CD8-positive, alpha-beta memory T cell (primary cell): ENCODE measurements around the gene AIG1. TPM values are rescaled to one million over a fixed set of nuclear protein-coding genes. Genes with fewer than 3 reads are reported as not detected.
"Not testable (repeated sequence)": the region's sequence is repeated elsewhere in the genome, so short reads cannot be mapped to it uniquely, and the experiment has no call there.

ENCODE experiments used
- CTCF ChIA-PET: fragments of 350-600 bp; sonication (Branson Sonifier 250); formaldehyde crosslinking; loops from one replicate; lab custom pipeline; 2021; ENCODE audit warnings: antibody characterized with exemption; lab: Charles Lee
- POLR2A ChIA-PET: fragments of 350-600 bp; sonication (Branson Sonifier 250); formaldehyde crosslinking; loops from one replicate; lab custom pipeline; 2021; ENCODE audit warnings: antibody characterized with exemption; lab: Charles Lee
- DNase-seq, 5 donors: peaks; one replicate each; pipeline versions ENCODE4 v3.0.0 to v3.0.0-alpha.2; 2020 to 2022; ENCODE audit warnings: mixed read lengths in 1 of 5
- H3K27ac ChIP-seq: one replicate; pipeline ENCODE4 v1.7.0; 2013; ENCODE audit warnings: low read depth, mild to moderate bottlenecking, low read length, moderate library complexity
- H3K27me3 ChIP-seq: 2 replicates; pipeline ENCODE4 v1.7.0; 2013; ENCODE audit warnings: low read length, mild to moderate bottlenecking; ENCODE audit not compliant: insufficient read depth, poor library complexity, severe bottlenecking
- H3K36me3 ChIP-seq: 2 replicates; pipeline ENCODE4 v1.7.0; 2013; ENCODE audit warnings: mild to moderate bottlenecking, low read length, moderate library complexity; ENCODE audit not compliant: insufficient read depth
- H3K4me1 ChIP-seq: 2 replicates; pipeline ENCODE4 v1.7.0; 2013; ENCODE audit warnings: mild to moderate bottlenecking, low read length, moderate library complexity; ENCODE audit not compliant: insufficient read depth
- H3K4me3 ChIP-seq: 2 replicates; pipeline ENCODE4 v1.7.0; 2013; ENCODE audit warnings: mild to moderate bottlenecking, low read length
- H3K9me3 ChIP-seq: 2 replicates; pipeline ENCODE4 v1.7.0; 2013; ENCODE audit warnings: mild to moderate bottlenecking, low read length
- H3K27ac Mint-ChIP-seq, 8 donors: one replicate each; pipeline ENCODE4 v1.8.0; 2020 to 2021; ENCODE audit warnings: mixed read lengths in 8 of 8, mild to moderate bottlenecking in 6 of 8, inconsistent platforms in 3 of 8, moderate library complexity in 3 of 8
- H3K27me3 Mint-ChIP-seq, 2 donors: one replicate each; pipeline ENCODE4 v1.8.0; 2020 to 2021; ENCODE audit warnings: mixed read lengths in 2 of 2, mild to moderate bottlenecking in 1 of 2, moderate library complexity in 1 of 2
- H3K36me3 Mint-ChIP-seq, 3 donors: one replicate each; pipeline ENCODE4 v1.8.0; 2020 to 2021; ENCODE audit warnings: mixed read lengths in 3 of 3, inconsistent platforms in 1 of 3, mild to moderate bottlenecking in 1 of 3
- H3K4me1 Mint-ChIP-seq, 3 donors: one replicate each; pipeline ENCODE4 v1.8.0; 2020 to 2021; ENCODE audit warnings: mixed read lengths in 3 of 3, inconsistent platforms in 1 of 3, mild to moderate bottlenecking in 1 of 3
- H3K4me3 Mint-ChIP-seq, 7 donors: one replicate each; pipeline ENCODE4 v1.8.0; 2020 to 2021; ENCODE audit warnings: mixed read lengths in 7 of 7, mild to moderate bottlenecking in 6 of 7, moderate library complexity in 4 of 7, inconsistent platforms in 2 of 7
- H3K9me3 Mint-ChIP-seq, 5 donors: one replicate each; pipeline ENCODE4 v1.8.0; 2020 to 2022; ENCODE audit warnings: mixed read lengths in 5 of 5, mild to moderate bottlenecking in 3 of 5, moderate library complexity in 2 of 5, inconsistent platforms in 1 of 5
- polyA plus RNA-seq: library from polyadenylated mRNA; unstranded; fragments of 300-500 nt; fragmentation: Illumina TruSeq; gene quantifications from one replicate; pipeline ENCODE4 v1.2.3, GENCODE V29; 2021
- total RNA-seq, 2 experiments: library from RNA; stranded (reverse); gene quantifications; one replicate each; pipeline ENCODE4 v1.2.3, GENCODE V29; 2021

Gene AIG1
- total and polyA plus RNA-seq, 3 experiments from 2014 or later, result 6.9 to 17.3 (median 8.2) TPM

- Histone ChIP-seq H3K4me3 (no peak overlapping the region), H3K9me3 (no peaks in the 10 kb centered on the region), H3K27me3 (no peaks in the 10 kb centered on the region), H3K27ac (no peak overlapping the region), H3K4me1 (no peaks in the 10 kb centered on the region), H3K36me3 (no peaks in the 10 kb centered on the region)
- ChIA-PET CTCF (no interaction called here), POLR2A (no interaction called here)
- DNase-seq, result no peak
- Mint-ChIP-seq H3K27me3 (peaks cover 0 to 1% of the 10 kb centered on the region in 2 donors), H3K4me3 (no peak overlapping the region), H3K27ac (no peak overlapping the region), H3K4me1 (peaks cover 0 to 2% (median 0%) of the 10 kb centered on the region in 3 donors), H3K9me3 (no peaks in the 10 kb centered on the region), H3K36me3 (peaks cover 0 to 3% (median 2%) of the 10 kb centered on the region in 3 donors)
Measured at GRCh38 chr6:143068001-143068400, 7.3 kb downstream of the AIG1 start.

- ChIA-PET POLR2A (no interaction called here), CTCF (no interaction called here)
- no peak overlapping the region for H3K27ac ChIP-seq
- H3K9me3 ChIP-seq, result no peaks in the 10 kb centered on the region
- peaks cover 0 to 1% of the 10 kb centered on the region in 2 donors for H3K27me3 Mint-ChIP-seq
- no peaks in the 10 kb centered on the region for H3K4me1 ChIP-seq
- no peak for DNase-seq
- peaks cover 4 to 29% (median 9%) of the 10 kb centered on the region in 3 donors for H3K36me3 Mint-ChIP-seq
- peaks cover 0 to 6% (median 2%) of the 10 kb centered on the region in 3 donors for H3K4me1 Mint-ChIP-seq
- no peaks in the 10 kb centered on the region for H3K36me3 ChIP-seq
- H3K4me3 ChIP-seq, result no peak overlapping the region
- H3K4me3 Mint-ChIP-seq, result no peak overlapping the region
- H3K27ac Mint-ChIP-seq, result no peak overlapping the region
- H3K9me3 Mint-ChIP-seq, result peaks cover 3 to 18% (median 14%) of the 10 kb centered on the region in 5 donors
- H3K27me3 ChIP-seq, result no peaks in the 10 kb centered on the region
Measured at GRCh38 chr6:143074101-143074500, 13.4 kb downstream of the AIG1 start.

- ChIA-PET CTCF (no interaction called here), POLR2A (no interaction called here)
- no peak overlapping the region for H3K27ac Mint-ChIP-seq
- no peak overlapping the region for H3K27ac ChIP-seq
- peaks cover 0 to 1% of the 10 kb centered on the region in 2 donors for H3K27me3 Mint-ChIP-seq
- H3K4me3 ChIP-seq, result no peak overlapping the region
- H3K4me3 Mint-ChIP-seq, result no peak overlapping the region
- H3K36me3 Mint-ChIP-seq, result peaks cover 4 to 29% (median 9%) of the 10 kb centered on the region in 3 donors
- no peaks in the 10 kb centered on the region for H3K9me3 ChIP-seq
- DNase-seq, result no peak
- H3K9me3 Mint-ChIP-seq, result peaks cover 3 to 18% (median 14%) of the 10 kb centered on the region in 5 donors
- H3K4me1 Mint-ChIP-seq, result peaks cover 0 to 6% (median 2%) of the 10 kb centered on the region in 3 donors
- no peaks in the 10 kb centered on the region for H3K36me3 ChIP-seq
- no peaks in the 10 kb centered on the region for H3K4me1 ChIP-seq
- no peaks in the 10 kb centered on the region for H3K27me3 ChIP-seq
Measured at GRCh38 chr6:143074670-143075318, 14.1 kb downstream of the AIG1 start.

GRCh38 chr6:143078468-143079324 lies 18.0 kb downstream of the AIG1 start:
- Histone ChIP-seq H3K4me1 (no peaks in the 10 kb centered on the region), H3K27ac (no peak overlapping the region), H3K9me3 (no peaks in the 10 kb centered on the region), H3K27me3 (no peaks in the 10 kb centered on the region), H3K36me3 (no peaks in the 10 kb centered on the region), H3K4me3 (no peak overlapping the region)
- Mint-ChIP-seq H3K9me3 (peaks cover 3 to 17% (median 14%) of the 10 kb centered on the region in 5 donors), H3K36me3 (peaks cover 3 to 33% (median 9%) of the 10 kb centered on the region in 3 donors), H3K27me3 (no peaks in the 10 kb centered on the region), H3K4me1 (peaks cover 0 to 6% (median 0%) of the 10 kb centered on the region in 3 donors), H3K4me3 (no peak overlapping the region), H3K27ac (no peak overlapping the region)
- ChIA-PET CTCF (no interaction called here), POLR2A (no interaction called here)
- no peak for DNase-seq

GRCh38 chr6:143079325-143079640 lies 18.6 kb downstream of the AIG1 start:
- Mint-ChIP-seq H3K9me3 (peaks cover 3 to 12% (median 10%) of the 10 kb centered on the region in 5 donors), H3K36me3 (peaks cover 3 to 27% (median 5%) of the 10 kb centered on the region in 3 donors), H3K27ac (no peak overlapping the region), H3K4me1 (peaks cover 0 to 6% (median 0%) of the 10 kb centered on the region in 3 donors), H3K4me3 (no peak overlapping the region), H3K27me3 (no peaks in the 10 kb centered on the region)
- DNase-seq, result no peak
- H3K27ac ChIP-seq, result no peak overlapping the region
- POLR2A ChIA-PET, result no interaction called here
- no peak overlapping the region for H3K4me3 ChIP-seq
- no peaks in the 10 kb centered on the region for H3K9me3 ChIP-seq
- no peaks in the 10 kb centered on the region for H3K36me3 ChIP-seq
- H3K27me3 ChIP-seq, result no peaks in the 10 kb centered on the region
- H3K4me1 ChIP-seq, result no peaks in the 10 kb centered on the region
- CTCF ChIA-PET, result no interaction called here

GRCh38 chr6:143082274-143082673 lies 21.6 kb downstream of the AIG1 start:
- H3K4me1 ChIP-seq, H3K27me3 Mint-ChIP-seq, H3K9me3 Mint-ChIP-seq, H3K27ac Mint-ChIP-seq, H3K9me3 ChIP-seq, POLR2A ChIA-PET, H3K27ac ChIP-seq, H3K4me3 ChIP-seq, CTCF ChIA-PET, H3K27me3 ChIP-seq, H3K4me3 Mint-ChIP-seq, H3K36me3 ChIP-seq, H3K4me1 Mint-ChIP-seq, DNase-seq: not testable (repeated sequence)
- H3K36me3 Mint-ChIP-seq, result peaks cover 0 to 14% (median under 1%) of the 10 kb centered on the region in 3 donors

- H3K4me1 ChIP-seq, H3K27me3 ChIP-seq, H3K27me3 Mint-ChIP-seq, H3K27ac ChIP-seq, H3K4me1 Mint-ChIP-seq, CTCF ChIA-PET, H3K4me3 ChIP-seq, H3K27ac Mint-ChIP-seq, H3K9me3 Mint-ChIP-seq, H3K36me3 ChIP-seq, H3K9me3 ChIP-seq, POLR2A ChIA-PET, H3K4me3 Mint-ChIP-seq, DNase-seq: not testable (repeated sequence)
- peaks cover 0 to 14% (median 2%) of the 10 kb centered on the region in 3 donors for H3K36me3 Mint-ChIP-seq
Measured at GRCh38 chr6:143084019-143084418, 23.3 kb downstream of the AIG1 start.

GRCh38 chr6:143087335-143087734 lies 26.6 kb downstream of the AIG1 start:
- H3K36me3 ChIP-seq, H3K36me3 Mint-ChIP-seq, H3K9me3 Mint-ChIP-seq, H3K27ac ChIP-seq, H3K27ac Mint-ChIP-seq, H3K4me1 Mint-ChIP-seq, H3K4me3 ChIP-seq, H3K27me3 Mint-ChIP-seq, POLR2A ChIA-PET, H3K4me1 ChIP-seq, H3K4me3 Mint-ChIP-seq, H3K27me3 ChIP-seq, H3K9me3 ChIP-seq, DNase-seq: not testable (repeated sequence)
- CTCF ChIA-PET, result interaction anchor here (0.6 kb wide), 1 partner anchor 1395 kb away, joined by 3 read pairs; no protein-coding TSS in a partner anchor
